Prostate gland (tissue), 2 donors: Measurements from ENCODE around the gene IFT57. TPM values are rescaled to one million over a fixed set of nuclear protein-coding genes. Genes with fewer than 3 reads are reported as not detected.

Experiments
- DNase-seq: peaks from one replicate; pipeline ENCODE4 v3.0.0-alpha.2; 2019; ENCODE audit warnings: low spot score
- H3K27ac ChIP-seq, 2 donors: fragments of 200-600 bp; sonication (generic); 2 replicates each; pipeline ENCODE4 v1.5.1; 2017 to 2019
- H3K27me3 ChIP-seq: fragments of 200-600 bp; sonication (generic); replicated peaks from 2 replicates; pipeline ENCODE4 v1.5.1; 2019; ENCODE audit not compliant: insufficient read depth
- H3K36me3 ChIP-seq, 2 donors: fragments of 200-600 bp; sonication (generic); 1 replicate in 1 of 2; 2 replicates in 1 of 2; pipeline versions ENCODE4 v1.5.1 to v1.8.1; 2017 to 2019
- H3K4me1 ChIP-seq: fragments of 200-600 bp; sonication (generic); replicated peaks from 2 replicates; pipeline ENCODE4 v1.5.1; 2019
- H3K4me3 ChIP-seq, 2 donors: fragments of 200-600 bp; sonication (generic); 2 replicates each; pipeline ENCODE4 v1.5.1; 2017 to 2019
- H3K9me3 ChIP-seq: fragments of 200-600 bp; sonication (generic); 2 replicates; pipeline ENCODE4 v1.5.1; 2017
- CTCF ChIP-seq, 4 experiments: fragments of 200-600 bp in 2 of 4; fragments of 450-650 bp in 2 of 4; sonication (generic) in 2 of 4; IDR thresholded peaks; 1 replicate in 3 of 4; 2 replicates in 1 of 4; pipeline ENCODE4 v1.5.1; 2016 to 2019; ENCODE audit warnings: antibody characterized with exemption in 4 of 4, mild to moderate bottlenecking in 2 of 4, moderate library complexity in 2 of 4
- POLR2A ChIP-seq: fragments of 450-650 bp; IDR thresholded peaks from one replicate; pipeline ENCODE4 v1.6.1; 2016; ENCODE audit warnings: antibody characterized with exemption, mild to moderate bottlenecking
- POLR2AphosphoS5 ChIP-seq: sonication (generic); formaldehyde crosslinking; IDR thresholded peaks from one replicate; pipeline ENCODE4 v1.6.1; 2017; ENCODE audit warnings: antibody characterized with exemption
- WGBS: methylation state at CpG from one replicate; pipeline ENCODE4 v1.1.5; 2018; 5-methylcytosine and 5-hydroxymethylcytosine counted together
- intact Hi-C: fragments of 100-400 bp; cut with DNase I; formaldehyde crosslinking; loops from one replicate; pipeline ENCODE4 v1.14.2; 2022
- total RNA-seq, 2 donors: library from RNA; depleted of rRNA; stranded (reverse); fragments of >200 nt; gene quantifications; one replicate each; pipeline ENCODE4 v1.1.0, GENCODE V29; 2016

IFT57 gene
- total RNA-seq, 2 donors from 2014 or later, result 88.8 to 163 TPM

- no peak for DNase-seq
- 93% methylated on average over 3 of the region's 3 CpGs for WGBS
- no peak overlapping the region for H3K4me3 ChIP-seq
- no peak overlapping the region for H3K27ac ChIP-seq
- no peaks in the 10 kb centered on the region for H3K4me1 ChIP-seq
- TF ChIP-seq POLR2AphosphoS5, result no peak
- TF ChIP-seq CTCF (IDR thresholded peaks at IDR 0.05), result no peak
- TF ChIP-seq POLR2A, result no peak
- H3K27me3 ChIP-seq, result no peaks in the 10 kb centered on the region
- peaks cover 0 to 9% of the 10 kb centered on the region in 2 donors for H3K36me3 ChIP-seq
- H3K9me3 ChIP-seq, result no peaks in the 10 kb centered on the region
- intact Hi-C loops, result no loop called here
These were observed 31.9 kb downstream of the IFT57 start for GRCh38 chr3:108190346-108190745.

- DNase-seq, result no peak
- 74% methylated on average over 3 of the region's 3 CpGs for WGBS
- TF ChIP-seq POLR2A (no peak), CTCF (IDR thresholded peaks at IDR 0.05) (no peak), POLR2AphosphoS5 (no peak)
These were observed 32.8 kb downstream of the IFT57 start for GRCh38 chr3:108189440-108189839.

GRCh38 chr3:108185536-108185935, 36.7 kb downstream of the IFT57 start:
- intact Hi-C loops, result no loop called here
- TF ChIP-seq POLR2A (no peak), CTCF (IDR thresholded peaks at IDR 0.05) (no peak), POLR2AphosphoS5 (no peak)
- DNase-seq, result no peak
- no peak overlapping the region for H3K4me3 ChIP-seq
- no peaks in the 10 kb centered on the region for H3K4me1 ChIP-seq
- 99% methylated on average over 6 of the region's 6 CpGs for WGBS
- H3K27ac ChIP-seq, result no peak overlapping the region
- H3K9me3 ChIP-seq, result no peaks in the 10 kb centered on the region
- peaks cover 0 to 6% of the 10 kb centered on the region in 2 donors for H3K36me3 ChIP-seq
- H3K27me3 ChIP-seq, result no peaks in the 10 kb centered on the region

More at GRCh38 chr3:108189440-108189839, 32.8 kb downstream of the IFT57 start:
- Histone ChIP-seq H3K27me3 (no peaks in the 10 kb centered on the region), H3K4me3 (no peak overlapping the region), H3K27ac (no peak overlapping the region), H3K36me3 (peaks cover 0 to 9% of the 10 kb centered on the region in 2 donors), H3K4me1 (no peaks in the 10 kb centered on the region), H3K9me3 (no peaks in the 10 kb centered on the region)
- intact Hi-C loops, result no loop called here

- no peaks in the 10 kb centered on the region for H3K4me1 ChIP-seq
- no peak overlapping the region for H3K27ac ChIP-seq
- TF ChIP-seq CTCF (IDR thresholded peaks at IDR 0.05), result no peak
- TF ChIP-seq POLR2A, result no peak
- no peak for TF ChIP-seq POLR2AphosphoS5
- no peaks in the 10 kb centered on the region for H3K27me3 ChIP-seq
- DNase-seq, result no peak
- H3K4me3 ChIP-seq, result no peak overlapping the region
- intact Hi-C loops, result no loop called here
- no peaks in the 10 kb centered on the region for H3K36me3 ChIP-seq
- 96% methylated on average over 3 of the region's 3 CpGs for WGBS
- no peaks in the 10 kb centered on the region for H3K9me3 ChIP-seq
These were observed 37.4 kb downstream of the IFT57 start for GRCh38 chr3:108184824-108185223.

GRCh38 chr3:108183971-108184370, 38.3 kb downstream of the IFT57 start:
- no peak overlapping the region for H3K4me3 ChIP-seq
- DNase-seq, result no peak
- H3K4me1 ChIP-seq, result no peaks in the 10 kb centered on the region
- 97% methylated on average over 2 of the region's 2 CpGs for WGBS
- H3K27me3 ChIP-seq, result no peaks in the 10 kb centered on the region
- no peaks in the 10 kb centered on the region for H3K9me3 ChIP-seq
- H3K27ac ChIP-seq, result no peak overlapping the region
- TF ChIP-seq POLR2A, result no peak
- no peak for TF ChIP-seq POLR2AphosphoS5
- TF ChIP-seq CTCF (IDR thresholded peaks at IDR 0.05), result no peak
- intact Hi-C loops, result no loop called here
- H3K36me3 ChIP-seq, result no peaks in the 10 kb centered on the region
